GM19468 (cell line): ENCODE data around the gene AKR1C4.
"Not testable (repeated sequence)": the region's sequence is repeated elsewhere in the genome, so short reads cannot be mapped to it uniquely, and the experiment has no call there.

ENCODE experiments used
- ATAC-seq: cut with Tn5 transposase; IDR thresholded peaks from one replicate; pipeline ENCODE4 v1.9.1; 2021; ENCODE audit warnings: mild to moderate bottlenecking, moderate library complexity, moderate number of reproducible peaks; ENCODE audit not compliant: unreplicated experiment; ENCODE audit errors: extremely low read depth

Gene AKR1C4

GRCh38 chr10:5196702-5197113, at the start of gene AKR1C4:
Gene AKR1C4 (plus strand): TSS chr10:5196837. CDS start chr10:5196868, 31 bp downstream.
- no peak for ATAC-seq

DNA sequence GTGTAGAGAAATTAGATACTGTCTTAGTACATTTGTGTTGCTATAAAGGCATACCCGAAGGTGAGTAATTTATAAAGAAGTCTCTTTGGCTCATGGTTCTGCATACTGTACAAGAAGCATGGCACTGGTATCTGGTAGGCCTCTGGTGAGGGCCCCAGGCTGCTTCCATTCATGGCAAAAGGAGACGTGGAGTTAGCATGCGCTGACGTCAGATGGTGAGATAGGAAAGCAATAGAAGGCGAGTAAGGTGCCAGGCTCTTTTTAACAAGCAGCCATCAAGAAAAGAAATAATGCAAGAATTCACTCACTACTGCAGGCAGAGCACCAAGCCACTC, 49.8 kb upstream of the AKR1C4 start:
- ATAC-seq, result no peak

GRCh38 chr10:5147255-5147980, 49.2 kb upstream of the AKR1C4 start:
- no peak for ATAC-seq

GRCh38 chr10:5147981-5148677, 48.5 kb upstream of the AKR1C4 start:
- no peak for ATAC-seq

GRCh38 chr10:5148678-5149032, 48.0 kb upstream of the AKR1C4 start:
- ATAC-seq, result no peak

DNA sequence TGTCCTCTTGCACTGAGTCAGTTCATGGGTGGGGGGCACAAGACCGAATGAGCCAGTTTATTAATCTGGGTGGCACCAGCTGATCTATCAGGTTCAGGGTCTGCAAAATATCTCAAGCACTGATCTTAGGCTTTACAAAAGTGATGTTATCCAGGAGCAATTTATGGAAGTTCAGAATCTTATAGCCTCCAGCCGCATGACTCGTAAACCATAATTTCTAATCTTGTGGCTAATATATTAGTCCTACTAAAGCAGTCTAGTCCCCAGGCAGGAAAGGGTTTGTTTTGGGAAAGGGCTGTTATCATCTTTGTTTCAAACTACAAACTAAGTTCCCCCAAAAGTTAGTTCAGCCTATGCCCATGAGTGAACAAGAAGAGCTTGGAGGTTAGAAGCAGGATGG, 45.6 kb upstream of the AKR1C4 start:
- ATAC-seq, result no peak

- ATAC-seq, result no peak
These were observed 40.7 kb upstream of the AKR1C4 start for GRCh38 chr10:5155951-5156350.

DNA sequence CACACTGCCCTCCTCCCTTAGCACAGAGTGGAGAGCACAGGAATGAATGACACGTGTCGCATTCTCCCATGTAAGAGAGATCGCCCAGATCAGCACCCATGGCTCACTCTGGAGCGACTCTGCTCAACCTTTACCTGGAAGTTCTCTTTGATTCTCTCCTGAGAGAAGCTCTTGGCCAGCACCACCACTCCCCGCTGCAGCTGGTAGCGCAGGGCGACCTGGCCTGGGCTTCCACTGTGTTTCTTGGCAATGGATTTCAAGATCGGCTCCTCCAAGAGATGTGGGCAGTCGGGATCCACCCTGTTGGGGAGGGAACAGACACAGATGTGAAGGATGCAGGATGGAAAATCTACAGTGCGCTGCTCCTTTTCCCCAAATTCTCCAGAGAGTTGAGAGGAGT, 39.1 kb upstream of the AKR1C4 start:
- no peak for ATAC-seq

DNA sequence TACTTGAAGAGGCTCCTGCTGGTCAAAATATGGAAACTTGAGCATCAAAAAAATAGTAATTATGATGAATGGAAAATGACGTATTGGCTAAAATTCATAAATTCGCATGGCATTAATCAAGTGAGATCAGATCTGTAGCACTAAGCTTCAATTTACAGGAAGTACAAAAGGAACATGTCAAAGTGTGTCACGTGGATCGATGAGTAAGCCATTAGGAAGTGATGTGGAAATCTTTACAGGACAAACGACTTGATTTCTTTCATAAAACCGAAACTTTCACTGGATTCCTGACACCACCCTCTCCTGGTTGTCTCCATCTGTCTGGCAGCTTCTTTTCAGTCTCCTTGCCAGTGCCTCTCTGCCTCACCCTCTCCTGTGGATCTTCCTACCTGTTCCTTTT, 37.5 kb upstream of the AKR1C4 start:
- ATAC-seq, result no peak

- ATAC-seq, result no peak
These were observed 33.1 kb upstream of the AKR1C4 start for GRCh38 chr10:5163487-5163886.

DNA sequence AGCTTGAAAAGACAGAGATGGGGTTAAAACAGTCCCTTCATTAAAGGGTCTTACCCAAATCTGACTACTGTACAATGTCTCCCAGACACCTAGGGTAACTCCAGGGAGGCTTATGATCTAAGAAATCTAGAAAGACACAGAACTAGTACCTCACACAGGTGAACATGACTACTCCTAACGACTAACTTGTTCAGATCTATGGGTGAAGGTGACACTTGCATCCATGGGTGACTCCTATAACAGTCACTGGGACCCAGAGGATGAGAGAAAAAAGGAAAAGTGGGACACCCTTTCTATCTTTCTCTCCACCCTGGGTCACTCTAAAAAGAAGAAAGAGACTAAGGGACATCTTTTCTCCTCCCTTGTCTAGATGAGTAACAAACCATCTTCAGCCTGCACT, 30.9 kb upstream of the AKR1C4 start:
- ATAC-seq, result no peak

- ATAC-seq, result no peak
These were observed 27.7 kb upstream of the AKR1C4 start for GRCh38 chr10:5168897-5169420.

DNA sequence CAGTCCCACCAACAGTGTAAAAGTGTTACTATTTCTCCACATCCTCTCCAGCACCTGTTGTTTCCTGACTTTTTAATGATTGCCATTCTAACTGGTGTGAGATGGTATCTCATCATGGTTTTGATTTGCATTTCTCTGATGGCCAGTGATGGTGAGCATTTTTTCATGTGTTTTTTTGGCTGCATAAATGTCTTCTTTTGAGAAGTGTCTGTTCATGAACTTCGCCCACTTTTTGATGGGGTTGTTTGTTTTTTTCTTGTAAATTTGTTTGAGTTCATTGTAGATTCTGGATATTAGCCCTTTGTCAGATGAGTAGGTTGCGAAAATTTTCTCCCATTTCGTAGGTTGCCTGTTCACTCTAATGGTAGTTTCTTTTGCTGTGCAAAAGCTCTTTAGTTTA, 21.1 kb upstream of the AKR1C4 start:
- not testable (repeated sequence) for ATAC-seq

DNA sequence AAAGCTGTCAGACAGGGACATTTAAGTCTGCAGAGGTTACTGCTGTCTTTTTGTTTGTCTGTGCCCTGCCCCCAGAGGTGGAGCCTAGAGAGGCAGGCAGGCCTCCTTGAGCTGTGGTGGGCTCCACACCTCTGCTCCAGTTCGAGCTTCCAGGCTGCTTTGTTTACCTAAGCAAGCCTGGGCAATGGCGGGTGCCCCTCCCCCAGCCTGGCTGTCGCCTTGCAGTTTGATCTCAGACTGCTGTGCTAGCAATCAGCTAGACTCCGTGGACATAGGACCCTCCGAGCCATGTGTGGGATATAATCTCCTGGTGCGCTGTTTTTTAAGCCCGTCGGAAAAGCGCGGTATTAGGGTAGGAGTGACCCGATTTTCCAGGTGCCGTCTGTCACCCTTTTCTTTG, 16.1 kb upstream of the AKR1C4 start:
- not testable (repeated sequence) for ATAC-seq

DNA sequence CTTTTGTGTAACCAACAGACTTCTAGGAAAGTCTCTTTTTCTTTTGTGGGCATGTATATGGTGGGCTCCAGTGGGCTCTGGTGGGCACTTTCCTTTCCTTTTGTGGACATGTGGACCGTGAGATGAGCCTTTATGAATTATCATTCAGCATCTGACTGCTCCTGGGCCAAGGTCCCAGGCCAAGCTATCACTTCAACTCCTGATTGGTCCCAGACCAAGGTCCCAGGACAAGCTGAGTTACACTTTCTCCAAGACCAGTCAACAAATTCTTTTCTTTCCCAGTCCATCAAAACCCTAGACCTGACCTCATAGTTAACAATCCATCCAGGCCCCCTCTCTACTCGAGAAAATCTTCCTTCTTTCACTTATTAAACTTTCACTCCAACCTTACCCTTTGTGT, 12.7 kb upstream of the AKR1C4 start:
- ATAC-seq, result no peak

GRCh38 chr10:5184987-5185775, 11.5 kb upstream of the AKR1C4 start, which contains the start of gene AKR1C8:
Gene AKR1C8 (minus strand): TSS chr10:5185150. CDS start chr10:5185104, 46 bp downstream.
- ATAC-seq, result no peak

- no peak for ATAC-seq
These were observed 8.8 kb upstream of the AKR1C4 start for GRCh38 chr10:5187867-5188266.

GRCh38 chr10:5188358-5188757, 8.3 kb upstream of the AKR1C4 start:
- no peak for ATAC-seq

DNA sequence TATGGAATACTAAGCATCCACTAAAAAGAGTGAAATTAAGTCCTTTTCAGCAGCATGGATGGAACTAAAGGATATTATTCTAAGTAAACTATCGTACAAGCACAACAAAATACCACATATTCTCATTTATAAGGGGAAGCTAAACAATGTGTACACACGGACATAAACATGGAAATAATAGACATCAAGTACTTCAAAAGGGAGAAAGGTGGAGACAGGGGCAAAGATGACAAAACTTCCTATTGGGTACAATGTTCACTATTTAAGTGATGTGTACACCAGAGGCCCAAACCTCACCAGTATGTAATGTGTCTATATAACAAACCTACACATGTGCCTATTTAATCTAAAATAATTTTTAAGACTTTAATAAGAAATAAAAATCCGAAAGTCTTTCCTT, 2.2 kb upstream of the AKR1C4 start:
- ATAC-seq, result no peak

DNA sequence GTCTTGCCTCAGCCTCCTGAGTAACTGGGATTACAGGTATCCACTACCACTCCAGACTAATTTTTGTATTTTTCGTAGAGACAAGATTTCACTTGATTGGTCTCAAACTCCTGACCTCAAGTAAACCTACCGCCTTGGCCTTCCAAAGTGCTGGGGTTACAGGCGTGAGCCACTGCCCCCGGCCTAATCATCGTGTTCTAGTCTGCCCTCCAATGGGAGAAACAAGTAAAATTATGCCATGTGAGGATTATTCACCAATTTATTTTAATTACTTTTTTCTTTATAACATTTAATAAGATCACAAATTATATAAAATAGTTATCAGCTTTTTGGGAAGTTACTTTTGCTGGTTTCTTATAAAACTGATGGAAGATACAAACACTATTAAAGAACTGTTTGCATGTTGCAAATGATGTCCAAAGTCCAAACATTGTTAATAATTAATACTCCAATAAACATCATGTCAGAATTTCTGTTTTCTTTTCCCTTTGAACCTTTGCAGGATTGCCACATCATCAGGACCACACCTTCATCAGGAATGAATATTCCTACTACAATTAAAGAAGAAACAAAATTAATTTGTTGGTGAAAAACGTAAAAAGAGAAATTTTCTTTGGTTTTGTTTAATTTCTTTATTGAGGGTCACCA, 786 bp upstream of the AKR1C4 start:
- no peak for ATAC-seq
